Mammary epithelial cell (primary cell): ENCODE results near the gene SPHKAP.

Experiments used
- CTCF ChIP-seq, 2 donors: IDR thresholded peaks in 1 of 2; conservative IDR thresholded peaks in 1 of 2; 2 replicates each; pipeline ENCODE4 v1.5.1; 2011 to 2012; ENCODE audit warnings: inconsistent platforms in 2 of 2, low read length in 2 of 2, mild to moderate bottlenecking in 2 of 2, control low read depth in 1 of 2, low read depth in 1 of 2; ENCODE audit not compliant: insufficient read depth in 1 of 2; ENCODE audit errors: extremely low read depth in 1 of 2
- EZH2 ChIP-seq: IDR thresholded peaks from 2 replicates; pipeline ENCODE4 v1.6.1; 2012; ENCODE audit warnings: low read length, inconsistent platforms, borderline replicate concordance

- TF ChIP-seq CTCF (conservative IDR thresholded peaks at IDR 0.05 in 1 of 2, IDR thresholded peaks at IDR 0.05 in 1 of 2; ENCODE audit: extremely low read depth in 1 of 2, insufficient read depth in 1 of 2, low read depth in 1 of 2, low read length in 2 of 2) (no peak), EZH2 (no peak)
Measured at GRCh38 chr2:228082571-228082970, 98.9 kb downstream of the SPHKAP start.
